DMS79 treated with DMSO at 0.1 percent for 48 hours (cell line): ENCODE results near the gene HOXD11.

Experiments
- DNase-seq: peaks from one replicate; lab custom pipeline; 2025; lab: John Stamatoyannopoulos, UW

The HOXD11 gene

GRCh38 chr2:176148751-176149421 lies 41.8 kb downstream of the HOXD11 start:
- no peak for DNase-seq

GRCh38 chr2:176149481-176149938 lies 42.4 kb downstream of the HOXD11 start:
- no peak for DNase-seq

- no peak for DNase-seq
Measured at GRCh38 chr2:176149939-176150583, 43.0 kb downstream of the HOXD11 start.

- no peak for DNase-seq
Measured at GRCh38 chr2:176150584-176151441, 43.7 kb downstream of the HOXD11 start.

GRCh38 chr2:176151442-176152287 lies 44.6 kb downstream of the HOXD11 start, which contains the start of gene HOXD4:
TSS of gene HOXD4 (plus strand) at chr2:176151550. CDS start at chr2:176151634, 84 bp downstream.
- DNase-seq: no peak

- DNase-seq: no peak
Measured at GRCh38 chr2:176152350-176153181, 45.5 kb downstream of the HOXD11 start.

- DNase-seq: no peak
Measured at GRCh38 chr2:176154576-176155252, 47.6 kb downstream of the HOXD11 start.

GRCh38 chr2:176155356-176156044 lies 48.4 kb downstream of the HOXD11 start:
- no peak for DNase-seq

- DNase-seq: no peak
Measured at GRCh38 chr2:176156301-176156806, 49.3 kb downstream of the HOXD11 start.

- no peak for DNase-seq
Measured at GRCh38 chr2:176156807-176157498, 49.9 kb downstream of the HOXD11 start, which contains the start of gene HOXD3. TSS of gene HOXD3 (plus strand) at chr2:176157307. CDS start at chr2:176169115, 11,808 bp downstream.

GRCh38 chr2:176157499-176158185 lies 50.6 kb downstream of the HOXD11 start:
- peak; percentile 60 for DNase-seq

GRCh38 chr2:176158186-176158591 lies 51.1 kb downstream of the HOXD11 start:
- peak; percentile 50 for DNase-seq

- DNase-seq: no peak
Measured at GRCh38 chr2:176158855-176159662, 52.0 kb downstream of the HOXD11 start.
